Loucy (cell line): Measurements from ENCODE around the gene TBC1D1.

Source experiments
- H2AFZ ChIP-seq: fragments of 200-600 bp; sonication (generic); 2 replicates; pipeline ENCODE4 v1.6.0; 2016; ENCODE audit warnings: antibody characterized with exemption, mild to moderate bottlenecking, low read length, moderate library complexity
- H3F3A ChIP-seq: fragments of 200-600 bp; 2 replicates; pipeline ENCODE4 v1.6.0; 2016; ENCODE audit warnings: antibody characterized with exemption, low read depth, mild to moderate bottlenecking
- H3K27me3 ChIP-seq: fragments of 200-600 bp; sonication (generic); 2 replicates; pipeline ENCODE4 v1.6.1; 2014; ENCODE audit warnings: low read length, mild to moderate bottlenecking; ENCODE audit not compliant: insufficient read depth, poor library complexity, severe bottlenecking
- H3K36me3 ChIP-seq: fragments of 200-600 bp; sonication (generic); 2 replicates; pipeline ENCODE4 v1.6.1; 2016; ENCODE audit warnings: low read length; ENCODE audit not compliant: insufficient read depth
- H3K4me1 ChIP-seq: fragments of 200-600 bp; sonication (generic); 2 replicates; pipeline ENCODE4 v1.5.1; 2014; ENCODE audit warnings: low read length, mild to moderate bottlenecking; ENCODE audit not compliant: insufficient read depth, poor library complexity, severe bottlenecking
- H3K4me2 ChIP-seq: fragments of 200-600 bp; sonication (generic); 2 replicates; pipeline ENCODE4 v1.6.0; 2014; ENCODE audit warnings: antibody characterized with exemption, low read length, low read depth, mild to moderate bottlenecking; ENCODE audit not compliant: poor library complexity, severe bottlenecking
- H3K4me3 ChIP-seq: fragments of 200-600 bp; sonication (generic); 2 replicates; pipeline ENCODE4 v1.5.1; 2014; ENCODE audit warnings: low read length, mild to moderate bottlenecking, mixed read lengths; ENCODE audit not compliant: poor library complexity, severe bottlenecking
- H3K79me2 ChIP-seq: fragments of 200-600 bp; sonication (generic); 2 replicates; pipeline ENCODE4 v1.6.1; 2014; ENCODE audit warnings: low read length; ENCODE audit not compliant: insufficient read depth
- H3K9ac ChIP-seq: fragments of 200-600 bp; sonication (generic); 2 replicates; pipeline ENCODE4 v1.6.0; 2014; ENCODE audit warnings: mild to moderate bottlenecking, low read depth, low read length, moderate library complexity; ENCODE audit not compliant: poor library complexity, severe bottlenecking
- H3K9me2 ChIP-seq: fragments of 200-600 bp; sonication (generic); replicated peaks from 2 replicates; pipeline ENCODE4 v1.6.1; 2016; ENCODE audit warnings: low read depth, low read length, mixed read lengths
- H3K9me3 ChIP-seq: fragments of 200-600 bp; sonication (generic); 2 replicates; pipeline ENCODE4 v1.6.1; 2014; ENCODE audit warnings: mild to moderate bottlenecking, antibody characterized with exemption, low read length, low read depth; ENCODE audit not compliant: insufficient read depth
- H4K20me1 ChIP-seq: fragments of 200-600 bp; sonication (generic); 2 replicates; pipeline ENCODE4 v1.6.0; 2014; ENCODE audit warnings: antibody characterized with exemption, low read length, mild to moderate bottlenecking; ENCODE audit not compliant: insufficient read depth, poor library complexity, severe bottlenecking
- EZH2phosphoT487 ChIP-seq: fragments of 200-600 bp; IDR thresholded peaks from 2 replicates; pipeline ENCODE4 v1.6.1; 2018; ENCODE audit warnings: antibody characterized with exemption, mild to moderate bottlenecking, moderate library complexity, borderline replicate concordance
- TF ChIP-seq, protein P1 (sequence below): fragments of 200-600 bp; sonication (generic); conservative IDR thresholded peaks from 2 replicates; pipeline ENCODE4 v1.5.1; 2014; ENCODE audit warnings: mild to moderate bottlenecking, antibody characterized with exemption, low read length

The TBC1D1 gene

DNA sequence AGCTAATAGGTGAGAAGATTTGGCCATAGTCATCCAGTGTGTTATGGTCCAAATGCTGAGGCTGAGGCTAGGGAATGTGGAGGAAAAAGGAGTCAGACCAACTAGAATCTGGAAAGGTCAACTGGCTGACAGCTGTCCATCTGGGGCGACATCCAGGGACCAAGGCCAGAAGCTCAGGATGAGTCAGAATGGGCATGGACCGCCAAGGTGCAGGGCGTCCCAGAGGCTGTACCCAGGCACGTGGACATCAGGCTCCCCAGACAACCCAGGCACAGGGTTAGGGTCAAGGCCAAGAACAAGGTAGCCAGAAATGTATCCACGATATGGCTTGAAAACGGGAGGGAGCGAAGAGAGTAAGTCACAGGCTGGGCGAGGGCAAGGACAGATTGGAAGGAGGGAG, 43.2 kb downstream of the TBC1D1 start:
- Histone ChIP-seq H3K9ac (no peak overlapping the region), H3K9me3 (no peaks in the 10 kb centered on the region), H3K9me2 (no peaks in the 10 kb centered on the region), H3K27me3 (no peaks in the 10 kb centered on the region), H3K4me1 (peaks cover 5% of the 10 kb centered on the region), H4K20me1 (peaks cover 10% of the 10 kb centered on the region), H3K36me3 (peaks cover 10% of the 10 kb centered on the region; the same call in 1 of the 2 replicates), H3K79me2 (no peaks in the 10 kb centered on the region; the same call in 1 of the 2 replicates), H3F3A (no peaks in the 10 kb centered on the region), H2AFZ (no peak overlapping the region), H3K4me3 (no peak overlapping the region), H3K4me2 (no peak overlapping the region)
- no peak for TF ChIP-seq EZH2phosphoT487
- TF ChIP-seq, protein P1, sequence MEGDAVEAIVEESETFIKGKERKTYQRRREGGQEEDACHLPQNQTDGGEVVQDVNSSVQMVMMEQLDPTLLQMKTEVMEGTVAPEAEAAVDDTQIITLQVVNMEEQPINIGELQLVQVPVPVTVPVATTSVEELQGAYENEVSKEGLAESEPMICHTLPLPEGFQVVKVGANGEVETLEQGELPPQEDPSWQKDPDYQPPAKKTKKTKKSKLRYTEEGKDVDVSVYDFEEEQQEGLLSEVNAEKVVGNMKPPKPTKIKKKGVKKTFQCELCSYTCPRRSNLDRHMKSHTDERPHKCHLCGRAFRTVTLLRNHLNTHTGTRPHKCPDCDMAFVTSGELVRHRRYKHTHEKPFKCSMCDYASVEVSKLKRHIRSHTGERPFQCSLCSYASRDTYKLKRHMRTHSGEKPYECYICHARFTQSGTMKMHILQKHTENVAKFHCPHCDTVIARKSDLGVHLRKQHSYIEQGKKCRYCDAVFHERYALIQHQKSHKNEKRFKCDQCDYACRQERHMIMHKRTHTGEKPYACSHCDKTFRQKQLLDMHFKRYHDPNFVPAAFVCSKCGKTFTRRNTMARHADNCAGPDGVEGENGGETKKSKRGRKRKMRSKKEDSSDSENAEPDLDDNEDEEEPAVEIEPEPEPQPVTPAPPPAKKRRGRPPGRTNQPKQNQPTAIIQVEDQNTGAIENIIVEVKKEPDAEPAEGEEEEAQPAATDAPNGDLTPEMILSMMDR, result no peak

DNA sequence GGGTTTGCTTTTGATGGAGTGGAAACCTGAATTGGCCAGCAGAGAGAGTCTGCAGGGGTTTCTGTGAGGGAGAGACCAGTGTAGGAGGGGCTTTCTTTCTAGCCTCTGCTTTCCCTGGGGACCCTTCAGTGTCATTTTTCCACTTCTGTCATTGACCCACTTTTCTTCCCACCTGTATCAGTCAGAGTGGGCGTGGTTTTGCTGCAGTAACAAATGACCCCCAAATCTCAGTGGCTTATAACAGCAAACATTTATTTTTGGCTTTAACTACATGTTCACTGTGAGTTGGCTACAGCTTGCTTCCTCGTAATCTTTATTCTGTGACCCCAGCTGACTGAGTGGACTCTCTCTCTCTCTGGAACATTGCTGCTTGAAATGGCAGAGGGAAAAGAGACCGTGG, 43.7 kb downstream of the TBC1D1 start:
- peaks cover 5% of the 10 kb centered on the region for H4K20me1 ChIP-seq

DNA sequence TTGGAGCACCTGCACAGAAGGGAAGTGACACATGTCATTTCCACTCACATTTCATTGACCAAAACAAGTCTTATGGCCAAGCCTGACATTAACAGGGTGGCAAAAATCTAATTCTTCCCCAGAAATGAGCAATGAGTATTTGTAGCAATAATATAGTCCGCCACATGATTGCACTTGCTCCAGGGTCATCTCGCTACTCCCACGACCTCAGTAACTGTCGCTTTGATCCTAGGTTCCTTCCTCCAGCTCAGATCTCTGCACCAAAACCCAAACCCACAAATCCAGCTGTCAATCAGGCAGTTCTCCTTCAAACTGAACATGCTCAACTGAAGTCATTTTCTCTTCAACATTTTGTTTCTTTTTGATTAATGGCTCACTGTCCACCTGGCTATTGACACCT, 44.1 kb downstream of the TBC1D1 start:
- TF ChIP-seq, protein P1, result no peak
- TF ChIP-seq EZH2phosphoT487, result no peak
- Histone ChIP-seq H2AFZ (no peak overlapping the region), H3K9ac (no peak overlapping the region), H3K4me1 (no peaks in the 10 kb centered on the region), H3K27me3 (no peaks in the 10 kb centered on the region), H3K4me3 (no peak overlapping the region), H3F3A (no peaks in the 10 kb centered on the region), H3K36me3 (peaks cover 10% of the 10 kb centered on the region; the same call in 1 of the 2 replicates), H3K79me2 (no peaks in the 10 kb centered on the region; the same call in 1 of the 2 replicates), H4K20me1 (peaks cover 1% of the 10 kb centered on the region), H3K9me2 (no peaks in the 10 kb centered on the region), H3K9me3 (no peaks in the 10 kb centered on the region), H3K4me2 (no peak overlapping the region)

More for the DNA sequence above, 43.7 kb downstream of the TBC1D1 start:
- H2AFZ ChIP-seq, result no peak overlapping the region
- no peaks in the 10 kb centered on the region for H3K4me1 ChIP-seq
- no peaks in the 10 kb centered on the region for H3K9me3 ChIP-seq
- TF ChIP-seq, protein P1, result no peak
- TF ChIP-seq EZH2phosphoT487, result no peak
- H3K27me3 ChIP-seq, result no peaks in the 10 kb centered on the region
- H3K4me3 ChIP-seq, result no peak overlapping the region
- peaks cover 10% of the 10 kb centered on the region; the same call in 1 of the 2 replicates for H3K36me3 ChIP-seq
- no peak overlapping the region for H3K9ac ChIP-seq
- H3K79me2 ChIP-seq, result no peaks in the 10 kb centered on the region; the same call in 1 of the 2 replicates
- H3F3A ChIP-seq, result no peaks in the 10 kb centered on the region
- H3K4me2 ChIP-seq, result no peak overlapping the region
- H3K9me2 ChIP-seq, result no peaks in the 10 kb centered on the region
